ENCODE data around the gene HS3ST4. TPM values are rescaled to one million over a fixed set of nuclear protein-coding genes. Genes with fewer than 3 reads are reported as not detected.

HS3ST4 gene
- total and polyA plus RNA-seq, 2 experiments from 2014 or later, result 0.44 to 2.1 TPM

- Histone ChIP-seq H3K27ac (ENCODE audit: low read depth) (no peak overlapping the region), H3K79me2 (replicated peaks; ENCODE audit: insufficient read depth) (no peaks in the 10 kb centered on the region), H3F3A (replicated peaks; ENCODE audit: low read depth) (no peaks in the 10 kb centered on the region), H4K20me1 (replicated peaks; ENCODE audit: insufficient read depth) (no peaks in the 10 kb centered on the region), H3K27me3 (ENCODE audit: insufficient read depth) (no peaks in the 10 kb centered on the region), H3K4me2 (no peak overlapping the region), H2AFZ (no peak overlapping the region), H3K9me2 (ENCODE audit: insufficient read depth) (no peaks in the 10 kb centered on the region), H3K4me1 (ENCODE audit: insufficient read depth) (no peaks in the 10 kb centered on the region), H3K4me3 (no peak overlapping the region), H3K36me3 (ENCODE audit: insufficient read depth) (0 out of 2 replicates have a peak, but pooled peaks cover 3% of the 10 kb centered on the region)
- Mint-ChIP-seq H3K27ac (no peak overlapping the region), H3K4me1 (no peaks in the 10 kb centered on the region), H3K9me3 (peaks cover 92% of the 10 kb centered on the region), H3K4me3 (no peak overlapping the region), H3K27me3 (ENCODE audit: insufficient read depth, low read depth, poor library complexity) (no peaks in the 10 kb centered on the region), H3K36me3 (ENCODE audit: low read depth) (peaks cover 15% of the 10 kb centered on the region; the same call in 2 of the 3 replicates)
- DNase-seq (ENCODE audit: low spot score) (no peak), ATAC-seq (no peak)
- TF ChIP-seq ZNF114 (CRISPR knock-in tag; IDR thresholded peaks at IDR 0.05) (no peak), CTCF (conservative IDR thresholded peaks at IDR 0.05; ENCODE audit: low read depth in 2 of 2) (no peak), ZNF331 (CRISPR knock-in tag; IDR thresholded peaks at IDR 0.05; ENCODE audit: low read depth) (no peak), EZH2phosphoT487 (IDR thresholded peaks at IDR 0.05; ENCODE audit: unreplicated experiment) (no peak), CREB1 (CRISPR knock-in tag; IDR thresholded peaks at IDR 0.05; ENCODE audit: low read depth) (no peak), JUNB (IDR thresholded peaks at IDR 0.05; ENCODE audit: unreplicated experiment) (no peak), POLR2AphosphoS5 (IDR thresholded peaks at IDR 0.05; ENCODE audit: low read depth) (no peak), ETS1 (IDR thresholded peaks at IDR 0.05) (no peak), REST (IDR thresholded peaks at IDR 0.05; ENCODE audit: unreplicated experiment) (no peak), NANOG (IDR thresholded peaks at IDR 0.05; ENCODE audit: borderline replicate concordance) (no peak), EZH2 (IDR thresholded peaks at IDR 0.05; ENCODE audit: low read depth, unreplicated experiment) (no peak), STAT1 (IDR thresholded peaks at IDR 0.05; ENCODE audit: unreplicated experiment) (no peak)
- TF ChIP-seq, protein P1, sequence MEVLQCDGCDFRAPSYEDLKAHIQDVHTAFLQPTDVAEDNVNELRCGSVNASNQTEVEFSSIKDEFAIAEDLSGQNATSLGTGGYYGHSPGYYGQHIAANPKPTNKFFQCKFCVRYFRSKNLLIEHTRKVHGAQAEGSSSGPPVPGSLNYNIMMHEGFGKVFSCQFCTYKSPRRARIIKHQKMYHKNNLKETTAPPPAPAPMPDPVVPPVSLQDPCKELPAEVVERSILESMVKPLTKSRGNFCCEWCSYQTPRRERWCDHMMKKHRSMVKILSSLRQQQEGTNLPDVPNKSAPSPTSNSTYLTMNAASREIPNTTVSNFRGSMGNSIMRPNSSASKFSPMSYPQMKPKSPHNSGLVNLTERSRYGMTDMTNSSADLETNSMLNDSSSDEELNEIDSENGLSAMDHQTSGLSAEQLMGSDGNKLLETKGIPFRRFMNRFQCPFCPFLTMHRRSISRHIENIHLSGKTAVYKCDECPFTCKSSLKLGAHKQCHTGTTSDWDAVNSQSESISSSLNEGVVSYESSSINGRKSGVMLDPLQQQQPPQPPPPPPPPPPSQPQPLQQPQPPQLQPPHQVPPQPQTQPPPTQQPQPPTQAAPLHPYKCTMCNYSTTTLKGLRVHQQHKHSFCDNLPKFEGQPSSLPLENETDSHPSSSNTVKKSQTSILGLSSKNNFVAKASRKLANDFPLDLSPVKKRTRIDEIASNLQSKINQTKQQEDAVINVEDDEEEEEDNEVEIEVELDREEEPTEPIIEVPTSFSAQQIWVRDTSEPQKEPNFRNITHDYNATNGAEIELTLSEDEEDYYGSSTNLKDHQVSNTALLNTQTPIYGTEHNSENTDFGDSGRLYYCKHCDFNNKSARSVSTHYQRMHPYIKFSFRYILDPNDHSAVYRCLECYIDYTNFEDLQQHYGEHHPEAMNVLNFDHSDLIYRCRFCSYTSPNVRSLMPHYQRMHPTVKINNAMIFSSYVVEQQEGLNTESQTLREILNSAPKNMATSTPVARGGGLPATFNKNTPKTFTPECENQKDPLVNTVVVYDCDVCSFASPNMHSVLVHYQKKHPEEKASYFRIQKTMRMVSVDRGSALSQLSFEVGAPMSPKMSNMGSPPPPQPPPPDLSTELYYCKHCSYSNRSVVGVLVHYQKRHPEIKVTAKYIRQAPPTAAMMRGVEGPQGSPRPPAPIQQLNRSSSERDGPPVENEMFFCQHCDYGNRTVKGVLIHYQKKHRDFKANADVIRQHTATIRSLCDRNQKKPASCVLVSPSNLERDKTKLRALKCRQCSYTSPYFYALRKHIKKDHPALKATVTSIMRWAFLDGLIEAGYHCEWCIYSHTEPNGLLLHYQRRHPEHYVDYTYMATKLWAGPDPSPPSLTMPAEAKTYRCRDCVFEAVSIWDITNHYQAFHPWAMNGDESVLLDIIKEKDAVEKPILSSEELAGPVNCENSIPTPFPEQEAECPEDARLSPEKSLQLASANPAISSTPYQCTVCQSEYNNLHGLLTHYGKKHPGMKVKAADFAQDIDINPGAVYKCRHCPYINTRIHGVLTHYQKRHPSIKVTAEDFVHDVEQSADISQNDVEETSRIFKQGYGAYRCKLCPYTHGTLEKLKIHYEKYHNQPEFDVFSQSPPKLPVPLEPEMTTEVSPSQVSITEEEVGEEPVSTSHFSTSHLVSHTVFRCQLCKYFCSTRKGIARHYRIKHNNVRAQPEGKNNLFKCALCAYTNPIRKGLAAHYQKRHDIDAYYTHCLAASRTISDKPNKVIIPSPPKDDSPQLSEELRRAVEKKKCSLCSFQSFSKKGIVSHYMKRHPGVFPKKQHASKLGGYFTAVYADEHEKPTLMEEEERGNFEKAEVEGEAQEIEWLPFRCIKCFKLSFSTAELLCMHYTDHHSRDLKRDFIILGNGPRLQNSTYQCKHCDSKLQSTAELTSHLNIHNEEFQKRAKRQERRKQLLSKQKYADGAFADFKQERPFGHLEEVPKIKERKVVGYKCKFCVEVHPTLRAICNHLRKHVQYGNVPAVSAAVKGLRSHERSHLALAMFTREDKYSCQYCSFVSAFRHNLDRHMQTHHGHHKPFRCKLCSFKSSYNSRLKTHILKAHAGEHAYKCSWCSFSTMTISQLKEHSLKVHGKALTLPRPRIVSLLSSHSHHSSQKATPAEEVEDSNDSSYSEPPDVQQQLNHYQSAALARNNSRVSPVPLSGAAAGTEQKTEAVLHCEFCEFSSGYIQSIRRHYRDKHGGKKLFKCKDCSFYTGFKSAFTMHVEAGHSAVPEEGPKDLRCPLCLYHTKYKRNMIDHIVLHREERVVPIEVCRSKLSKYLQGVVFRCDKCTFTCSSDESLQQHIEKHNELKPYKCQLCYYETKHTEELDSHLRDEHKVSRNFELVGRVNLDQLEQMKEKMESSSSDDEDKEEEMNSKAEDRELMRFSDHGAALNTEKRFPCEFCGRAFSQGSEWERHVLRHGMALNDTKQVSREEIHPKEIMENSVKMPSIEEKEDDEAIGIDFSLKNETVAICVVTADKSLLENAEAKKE (CRISPR knock-in tag; IDR thresholded peaks at IDR 0.05), result no peak
Measured at GRCh38 chr16:26005336-26005735, 313.6 kb downstream of the HS3ST4 start.
